ENCODE measurements around the gene KIAA1217.

DNA sequence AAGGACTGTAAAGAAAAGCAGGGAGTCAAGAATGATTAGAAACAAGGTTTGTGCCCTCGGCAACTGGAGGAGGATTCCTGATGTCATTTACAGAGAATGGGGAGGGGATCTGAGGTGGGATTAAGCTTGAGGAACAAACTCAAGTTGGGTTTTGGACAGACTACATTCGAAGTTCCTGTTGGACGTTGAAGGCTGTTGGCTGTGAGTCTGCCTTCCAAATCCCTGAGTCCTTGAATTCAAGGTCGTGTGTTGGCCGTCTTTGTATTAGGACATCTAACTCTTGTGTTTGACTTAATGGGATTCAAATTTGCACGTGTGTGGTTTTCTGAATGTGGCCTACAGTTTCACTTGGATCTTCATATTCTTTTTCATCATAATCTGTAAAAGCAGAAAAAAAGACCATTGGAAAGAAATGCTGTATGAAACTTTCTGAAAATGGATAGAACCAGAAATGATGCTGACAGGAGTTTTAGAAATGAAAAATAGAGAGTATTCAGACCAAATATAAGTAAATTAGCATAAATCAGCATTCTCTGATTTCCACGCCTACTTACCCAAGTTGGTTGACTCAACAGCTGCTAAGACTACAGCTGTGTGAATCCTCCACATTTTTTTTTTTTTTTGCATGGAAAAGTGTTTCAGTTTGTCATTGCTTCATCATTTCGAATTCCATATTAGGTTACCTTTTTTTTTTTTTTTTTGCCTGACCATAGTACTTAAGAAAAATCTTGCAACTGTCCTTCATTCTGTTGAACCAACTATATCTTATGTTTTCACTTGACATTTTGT is 94.8 kb downstream of the KIAA1217 start:
- TF ChIP-seq EZH2 (IDR thresholded peaks at IDR 0.05; ENCODE audit: borderline replicate concordance, low read depth, low read length, severe bottlenecking) = no peak
- TF ChIP-seq, protein P1, sequence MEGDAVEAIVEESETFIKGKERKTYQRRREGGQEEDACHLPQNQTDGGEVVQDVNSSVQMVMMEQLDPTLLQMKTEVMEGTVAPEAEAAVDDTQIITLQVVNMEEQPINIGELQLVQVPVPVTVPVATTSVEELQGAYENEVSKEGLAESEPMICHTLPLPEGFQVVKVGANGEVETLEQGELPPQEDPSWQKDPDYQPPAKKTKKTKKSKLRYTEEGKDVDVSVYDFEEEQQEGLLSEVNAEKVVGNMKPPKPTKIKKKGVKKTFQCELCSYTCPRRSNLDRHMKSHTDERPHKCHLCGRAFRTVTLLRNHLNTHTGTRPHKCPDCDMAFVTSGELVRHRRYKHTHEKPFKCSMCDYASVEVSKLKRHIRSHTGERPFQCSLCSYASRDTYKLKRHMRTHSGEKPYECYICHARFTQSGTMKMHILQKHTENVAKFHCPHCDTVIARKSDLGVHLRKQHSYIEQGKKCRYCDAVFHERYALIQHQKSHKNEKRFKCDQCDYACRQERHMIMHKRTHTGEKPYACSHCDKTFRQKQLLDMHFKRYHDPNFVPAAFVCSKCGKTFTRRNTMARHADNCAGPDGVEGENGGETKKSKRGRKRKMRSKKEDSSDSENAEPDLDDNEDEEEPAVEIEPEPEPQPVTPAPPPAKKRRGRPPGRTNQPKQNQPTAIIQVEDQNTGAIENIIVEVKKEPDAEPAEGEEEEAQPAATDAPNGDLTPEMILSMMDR (IDR thresholded peaks at IDR 0.05; ENCODE audit: borderline replicate concordance, extremely low read depth, low read length, poor library complexity, severe bottlenecking) = no peak
